Astrocyte (in vitro differentiated cells and primary cell): ENCODE results near the gene TSPAN2. TPM values are rescaled to one million over a fixed set of nuclear protein-coding genes. Genes with fewer than 3 reads are reported as not detected.

ENCODE experiments used
- DNase-seq: peaks from one replicate; pipeline ENCODE4 v3.0.0-alpha.2; 2010; ENCODE audit warnings: low read depth
- FAIRE-seq: peaks from 2 replicates; lab custom pipeline; 2011; peaks lifted over from hg19 to GRCh38; lab: Jason Lieb, UNC
- H2AFZ ChIP-seq: 2 replicates; pipeline ENCODE4 v1.6.0; 2012; ENCODE audit warnings: low read depth, low read length, inconsistent platforms
- H3K27ac ChIP-seq: 2 replicates; pipeline ENCODE4 v1.5.1; 2011; ENCODE audit warnings: low read depth, low read length, inconsistent platforms
- H3K27me3 ChIP-seq: 2 replicates; pipeline ENCODE4 v1.6.0; 2011; ENCODE audit warnings: low read length, inconsistent platforms; ENCODE audit not compliant: insufficient read depth
- H3K36me3 ChIP-seq: 2 replicates; pipeline ENCODE4 v1.5.1; 2011; ENCODE audit warnings: low read length, inconsistent platforms; ENCODE audit not compliant: insufficient read depth
- H3K4me1 ChIP-seq: 2 replicates; pipeline ENCODE4 v1.5.1; 2011; ENCODE audit warnings: low read length, inconsistent platforms; ENCODE audit not compliant: insufficient read depth
- H3K4me2 ChIP-seq: 2 replicates; pipeline ENCODE4 v1.6.0; 2012; ENCODE audit warnings: low read length, inconsistent platforms
- H3K4me3 ChIP-seq: 2 replicates; pipeline ENCODE4 v1.5.1; 2011; ENCODE audit warnings: low read depth, mild to moderate bottlenecking, low read length, inconsistent platforms; ENCODE audit not compliant: insufficient read depth
- H3K79me2 ChIP-seq: 2 replicates; pipeline ENCODE4 v1.6.0; 2012; ENCODE audit warnings: mild to moderate bottlenecking, low read length, inconsistent platforms; ENCODE audit not compliant: insufficient read depth
- H3K9ac ChIP-seq: 2 replicates; pipeline ENCODE4 v1.6.0; 2012; ENCODE audit warnings: mild to moderate bottlenecking, low read length, inconsistent platforms
- H3K9me3 ChIP-seq: 2 replicates; pipeline ENCODE4 v1.5.1; 2012; ENCODE audit warnings: low read depth, mild to moderate bottlenecking, low read length, inconsistent platforms; ENCODE audit not compliant: insufficient read depth
- H4K20me1 ChIP-seq: 2 replicates; pipeline ENCODE4 v1.6.0; 2012; ENCODE audit warnings: low read length, inconsistent platforms; ENCODE audit not compliant: insufficient read depth
- H3K27ac Mint-ChIP-seq: one replicate; pipeline ENCODE4 v1.8.0; 2021; ENCODE audit warnings: mild to moderate bottlenecking, mixed read lengths; ENCODE audit not compliant: unreplicated experiment
- H3K27me3 Mint-ChIP-seq: one replicate; pipeline ENCODE4 v1.8.0; 2021; ENCODE audit warnings: low read depth, mixed read lengths; ENCODE audit not compliant: unreplicated experiment
- H3K36me3 Mint-ChIP-seq: one replicate; pipeline ENCODE4 v1.8.0; 2021; ENCODE audit warnings: low read depth, mixed read lengths; ENCODE audit not compliant: unreplicated experiment
- H3K4me1 Mint-ChIP-seq: one replicate; pipeline ENCODE4 v1.8.0; 2021; ENCODE audit warnings: low read depth, mixed read lengths; ENCODE audit not compliant: unreplicated experiment
- H3K4me3 Mint-ChIP-seq: one replicate; pipeline ENCODE4 v1.8.0; 2021; ENCODE audit warnings: mild to moderate bottlenecking, moderate library complexity, mixed read lengths; ENCODE audit not compliant: unreplicated experiment
- H3K9me3 Mint-ChIP-seq: one replicate; pipeline ENCODE4 v1.8.0; 2021; ENCODE audit warnings: mild to moderate bottlenecking, mixed read lengths; ENCODE audit not compliant: unreplicated experiment
- EZH2 ChIP-seq: IDR thresholded peaks from 2 replicates; pipeline ENCODE4 v1.6.1; 2012; ENCODE audit warnings: mild to moderate bottlenecking, low read length, inconsistent platforms; ENCODE audit not compliant: insufficient read depth
- total RNA-seq: library from RNA; stranded (reverse); gene quantifications from 2 replicates; pipeline ENCODE4 v1.2.1, GENCODE V29; 2021
- TF ChIP-seq, protein P1 (sequence below): IDR thresholded peaks from 2 replicates; pipeline ENCODE4 v1.5.1; 2011; ENCODE audit warnings: low read depth, mild to moderate bottlenecking, inconsistent platforms, low read length, moderate library complexity; ENCODE audit not compliant: insufficient read depth

The TSPAN2 gene
- total RNA-seq, 1 donor from 2014 or later, result 23.7 TPM

DNA sequence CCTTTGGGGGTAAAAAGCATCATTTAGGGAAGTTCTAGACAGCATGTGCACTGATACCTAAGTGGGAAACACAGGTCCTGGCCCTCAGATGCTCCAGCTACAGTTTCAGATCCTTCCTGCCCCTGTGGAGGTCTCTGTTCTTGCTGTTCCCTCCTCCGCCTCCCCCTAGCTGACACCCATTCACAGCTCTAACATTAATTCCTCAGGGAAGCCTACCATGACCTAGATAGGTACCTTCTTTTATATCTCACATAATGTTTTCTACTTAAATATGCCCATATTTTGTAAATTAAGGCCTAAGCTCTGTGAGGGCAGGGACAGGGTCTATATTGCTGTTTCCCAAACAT, 11.3 kb downstream of the TSPAN2 start:
- TF ChIP-seq, protein P1, sequence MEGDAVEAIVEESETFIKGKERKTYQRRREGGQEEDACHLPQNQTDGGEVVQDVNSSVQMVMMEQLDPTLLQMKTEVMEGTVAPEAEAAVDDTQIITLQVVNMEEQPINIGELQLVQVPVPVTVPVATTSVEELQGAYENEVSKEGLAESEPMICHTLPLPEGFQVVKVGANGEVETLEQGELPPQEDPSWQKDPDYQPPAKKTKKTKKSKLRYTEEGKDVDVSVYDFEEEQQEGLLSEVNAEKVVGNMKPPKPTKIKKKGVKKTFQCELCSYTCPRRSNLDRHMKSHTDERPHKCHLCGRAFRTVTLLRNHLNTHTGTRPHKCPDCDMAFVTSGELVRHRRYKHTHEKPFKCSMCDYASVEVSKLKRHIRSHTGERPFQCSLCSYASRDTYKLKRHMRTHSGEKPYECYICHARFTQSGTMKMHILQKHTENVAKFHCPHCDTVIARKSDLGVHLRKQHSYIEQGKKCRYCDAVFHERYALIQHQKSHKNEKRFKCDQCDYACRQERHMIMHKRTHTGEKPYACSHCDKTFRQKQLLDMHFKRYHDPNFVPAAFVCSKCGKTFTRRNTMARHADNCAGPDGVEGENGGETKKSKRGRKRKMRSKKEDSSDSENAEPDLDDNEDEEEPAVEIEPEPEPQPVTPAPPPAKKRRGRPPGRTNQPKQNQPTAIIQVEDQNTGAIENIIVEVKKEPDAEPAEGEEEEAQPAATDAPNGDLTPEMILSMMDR, result no peak
- no peak for TF ChIP-seq EZH2
- Histone ChIP-seq H3K4me3 (no peak overlapping the region), H3K9me3 (no peaks in the 10 kb centered on the region), H3K4me1 (peaks cover 10% of the 10 kb centered on the region), H3K9ac (no peak overlapping the region), H3K79me2 (no peaks in the 10 kb centered on the region), H3K27me3 (no peaks in the 10 kb centered on the region), H3K27ac (no peak overlapping the region), H2AFZ (no peak overlapping the region), H3K36me3 (no peaks in the 10 kb centered on the region), H4K20me1 (no peaks in the 10 kb centered on the region), H3K4me2 (no peak overlapping the region)
- Mint-ChIP-seq H3K36me3 (peaks cover 13% of the 10 kb centered on the region), H3K27ac (no peak overlapping the region), H3K4me3 (no peak overlapping the region), H3K27me3 (no peaks in the 10 kb centered on the region), H3K9me3 (no peaks in the 10 kb centered on the region), H3K4me1 (peaks cover 11% of the 10 kb centered on the region)
- DNase-seq (no peak), FAIRE-seq (no peak)

DNA sequence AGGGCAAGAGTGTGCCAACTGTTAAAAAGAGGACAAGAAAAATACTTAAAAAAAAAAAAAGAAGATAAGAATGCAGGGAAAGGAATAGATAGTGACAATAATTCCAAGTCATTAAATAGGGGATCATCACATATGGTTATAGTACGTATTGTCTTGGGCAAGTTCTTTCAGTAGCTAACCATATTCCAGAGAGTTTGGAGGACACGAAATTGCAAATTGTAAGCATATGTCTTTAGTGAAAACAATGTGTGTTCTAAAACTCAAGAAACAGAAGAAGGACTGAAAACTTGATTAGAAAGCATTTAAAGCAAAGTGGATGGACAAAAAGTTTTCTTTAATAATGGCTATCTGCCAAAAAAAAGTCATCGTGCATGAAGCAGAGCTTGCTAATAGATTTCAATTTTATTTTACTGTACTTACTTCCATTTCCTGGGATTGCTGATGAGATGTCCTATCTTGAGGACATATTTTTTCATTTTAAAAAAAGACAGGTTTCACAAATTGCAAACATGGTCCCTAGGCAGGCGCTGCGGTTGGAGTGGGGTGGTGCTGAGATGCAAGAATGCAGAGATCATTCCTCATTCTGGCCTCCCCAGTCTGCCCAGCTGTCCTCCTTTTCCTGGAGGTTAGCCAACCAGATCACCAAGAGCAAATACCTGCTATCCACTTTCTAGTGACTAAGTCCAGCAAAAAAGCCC, 11.9 kb downstream of the TSPAN2 start:
- H3K4me1 Mint-ChIP-seq, result peaks cover 11% of the 10 kb centered on the region
- Histone ChIP-seq H3K4me1 (peaks cover 10% of the 10 kb centered on the region), H3K9ac (no peak overlapping the region), H3K36me3 (no peaks in the 10 kb centered on the region), H3K4me3 (no peak overlapping the region), H3K79me2 (no peaks in the 10 kb centered on the region), H3K4me2 (no peak overlapping the region), H2AFZ (no peak overlapping the region), H3K27ac (no peak overlapping the region), H3K27me3 (no peaks in the 10 kb centered on the region), H4K20me1 (no peaks in the 10 kb centered on the region), H3K9me3 (no peaks in the 10 kb centered on the region)
- no peak for DNase-seq
- no peak overlapping the region for H3K27ac Mint-ChIP-seq
- no peak overlapping the region for H3K4me3 Mint-ChIP-seq
- TF ChIP-seq, protein P1, result no peak
- no peak for TF ChIP-seq EZH2
- no peak for FAIRE-seq
- peaks cover 13% of the 10 kb centered on the region for H3K36me3 Mint-ChIP-seq
- H3K9me3 Mint-ChIP-seq, result no peaks in the 10 kb centered on the region
- H3K27me3 Mint-ChIP-seq, result no peaks in the 10 kb centered on the region

DNA sequence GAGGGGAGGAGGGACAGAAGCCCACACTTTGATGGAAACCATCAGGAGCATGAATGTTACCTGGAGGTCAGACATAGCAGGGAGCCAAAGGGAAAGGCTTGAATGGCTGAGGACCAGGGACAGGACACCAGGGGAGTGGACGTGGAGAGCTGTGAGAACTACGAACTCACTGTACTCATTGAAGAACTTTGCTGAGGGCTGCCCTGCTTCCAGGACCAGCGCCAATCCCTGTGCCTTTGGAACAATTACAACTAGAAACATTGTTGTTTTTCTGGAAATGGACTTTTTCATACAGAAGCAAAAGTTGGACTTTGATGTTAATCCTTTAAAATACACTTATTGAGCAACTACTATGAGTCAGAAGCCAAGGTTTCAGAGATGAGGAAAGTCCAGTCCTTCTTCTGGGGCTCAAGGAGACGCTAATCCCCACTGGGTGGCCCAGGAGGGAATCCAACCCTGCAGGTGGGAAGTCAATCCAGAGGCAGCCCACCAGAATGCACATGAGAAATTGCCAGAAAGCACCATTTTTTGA, 12.9 kb downstream of the TSPAN2 start:
- Histone ChIP-seq H4K20me1 (no peaks in the 10 kb centered on the region), H3K36me3 (no peaks in the 10 kb centered on the region), H3K79me2 (no peaks in the 10 kb centered on the region), H3K27me3 (no peaks in the 10 kb centered on the region), H3K27ac (no peak overlapping the region), H3K4me1 (peaks cover 10% of the 10 kb centered on the region), H2AFZ (no peak overlapping the region), H3K9me3 (no peaks in the 10 kb centered on the region), H3K9ac (no peak overlapping the region), H3K4me2 (no peak overlapping the region), H3K4me3 (no peak overlapping the region)
- Mint-ChIP-seq H3K27ac (no peak overlapping the region), H3K4me3 (no peak overlapping the region), H3K36me3 (peaks cover 13% of the 10 kb centered on the region), H3K9me3 (no peaks in the 10 kb centered on the region), H3K27me3 (no peaks in the 10 kb centered on the region), H3K4me1 (peaks cover 11% of the 10 kb centered on the region)
- DNase-seq (no peak), FAIRE-seq (no peak)
- TF ChIP-seq EZH2, result no peak
- TF ChIP-seq, protein P1, result no peak
